ENCODE measurements around the gene PSPC1.

The PSPC1 gene

DNA sequence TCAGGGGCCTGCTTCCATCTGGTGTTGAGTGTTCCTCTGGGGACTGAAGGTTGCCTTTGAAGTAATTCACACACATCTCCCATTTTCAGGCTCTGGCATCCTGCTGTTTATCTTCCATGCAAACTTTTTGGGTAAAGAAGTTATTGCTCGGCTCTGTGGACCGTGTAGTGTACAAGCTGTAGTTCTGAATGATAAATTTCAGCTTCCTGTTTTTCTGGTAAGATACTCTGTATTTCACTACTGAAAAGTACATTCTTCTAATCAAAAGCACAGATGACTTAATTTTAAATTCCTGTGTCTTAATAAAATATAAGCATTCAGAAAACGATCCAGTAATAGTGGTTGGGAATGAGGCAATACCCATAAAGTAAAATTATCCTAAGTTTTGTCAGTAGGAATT is 112.6 kb downstream of the PSPC1 start:
- DNase-seq: no peak

DNA sequence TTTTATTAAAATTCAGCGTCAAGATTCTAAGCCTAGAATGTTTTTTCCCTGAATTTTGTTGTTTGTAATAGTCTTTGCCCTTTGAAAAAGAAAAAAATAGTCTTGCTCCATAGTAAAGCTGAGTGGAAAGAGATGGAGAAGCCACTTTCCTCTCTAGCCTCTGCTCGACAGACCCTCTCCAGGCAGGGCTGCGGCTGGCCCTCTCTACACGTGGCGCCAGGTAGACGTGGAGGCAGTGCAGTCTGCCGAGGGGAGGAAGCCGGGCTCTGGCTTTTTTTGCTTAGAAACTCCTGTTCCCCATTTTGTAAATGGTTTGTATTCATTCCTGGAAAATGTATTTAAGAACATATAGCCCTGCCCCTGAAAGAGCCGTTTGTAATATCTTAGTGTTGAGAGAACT is 114.0 kb downstream of the PSPC1 start:
- DNase-seq: no peak

DNA sequence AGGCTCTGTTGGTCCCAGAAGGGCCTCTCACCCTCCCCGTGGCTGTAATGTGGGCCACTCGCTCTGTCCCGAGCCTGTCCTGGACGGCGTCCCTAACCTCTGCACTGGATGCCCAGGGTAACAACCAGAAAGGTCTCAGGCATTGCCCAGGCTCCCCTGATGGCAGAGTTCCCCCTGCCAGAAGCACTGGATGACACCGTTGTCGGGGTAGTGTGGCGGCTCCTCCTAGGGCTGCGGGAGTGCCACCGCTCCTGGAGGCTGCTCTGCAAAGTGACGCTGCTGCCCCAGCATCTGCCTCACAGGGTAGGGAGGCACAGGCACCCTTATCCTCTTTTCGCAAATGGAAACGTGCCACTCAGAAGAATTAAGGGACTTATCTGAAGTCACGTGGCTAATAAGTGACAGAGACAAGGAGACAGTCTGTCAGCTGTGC is 117.3 kb downstream of the PSPC1 start:
- DNase-seq: no peak

DNA sequence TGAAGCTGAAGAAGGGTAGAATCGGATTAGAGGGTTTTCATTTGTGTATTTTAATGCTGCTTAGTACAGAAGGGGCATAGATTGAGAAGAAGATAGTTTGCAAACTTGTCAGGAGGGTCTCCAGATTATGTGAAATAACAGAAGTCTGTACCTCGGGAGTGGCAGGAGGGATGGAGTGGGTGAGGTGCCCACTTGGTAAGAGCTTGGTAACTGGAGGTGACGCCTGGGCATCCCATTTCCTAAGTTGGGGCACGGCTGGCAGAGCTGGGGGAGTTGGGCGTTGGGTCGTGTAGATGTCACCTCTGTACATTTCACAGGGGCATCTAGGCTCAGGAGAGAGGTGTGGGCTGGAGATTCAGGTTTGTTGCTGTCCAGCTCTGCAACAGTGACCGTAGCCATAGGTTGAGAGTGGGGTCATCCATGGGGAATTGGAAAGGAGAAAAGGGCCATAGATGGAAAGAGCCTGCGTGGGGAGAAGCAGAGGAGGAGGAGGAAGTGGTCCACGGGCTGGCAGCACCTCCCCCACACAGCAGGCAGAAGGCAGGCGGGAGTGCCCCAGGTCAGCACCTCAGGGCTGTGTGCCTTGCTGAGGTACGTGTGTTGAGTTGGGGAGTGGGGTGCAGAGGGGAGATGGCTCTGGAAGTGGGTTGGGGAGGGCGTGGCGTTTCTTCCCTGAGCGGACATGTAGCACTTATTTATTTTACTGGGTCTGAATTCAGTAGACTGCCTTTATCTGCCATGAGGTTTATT is 118.1 kb downstream of the PSPC1 start:
- DNase-seq: no peak

DNA sequence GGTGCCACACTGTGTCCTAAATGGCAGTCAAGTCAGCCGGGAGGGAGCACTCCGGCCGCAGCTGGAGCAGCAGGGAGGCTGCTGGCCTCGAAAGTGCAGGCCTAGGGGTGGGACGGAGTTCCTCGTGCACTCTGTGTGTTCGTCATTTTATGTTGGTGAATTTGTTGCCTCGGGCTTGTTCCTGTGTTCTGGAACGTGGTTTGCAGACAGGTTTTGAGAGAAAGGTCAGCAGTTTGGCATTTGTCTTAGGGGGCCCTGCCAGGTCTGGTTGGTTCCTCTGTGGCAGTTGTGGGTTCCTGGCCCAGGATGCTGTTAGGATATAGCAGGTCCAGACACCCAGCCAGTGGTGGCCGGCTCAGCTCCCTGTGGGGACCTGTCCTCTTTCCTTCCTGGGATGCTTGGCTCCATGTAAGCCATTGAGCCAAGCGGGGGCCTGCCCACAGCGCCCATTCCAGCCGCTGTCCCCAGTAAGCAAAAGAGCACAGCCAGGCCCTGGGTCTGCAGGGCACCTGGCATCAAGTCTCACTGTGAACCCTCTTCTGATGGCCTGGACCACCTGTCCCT is 119.2 kb downstream of the PSPC1 start:
- no peak for DNase-seq

DNA sequence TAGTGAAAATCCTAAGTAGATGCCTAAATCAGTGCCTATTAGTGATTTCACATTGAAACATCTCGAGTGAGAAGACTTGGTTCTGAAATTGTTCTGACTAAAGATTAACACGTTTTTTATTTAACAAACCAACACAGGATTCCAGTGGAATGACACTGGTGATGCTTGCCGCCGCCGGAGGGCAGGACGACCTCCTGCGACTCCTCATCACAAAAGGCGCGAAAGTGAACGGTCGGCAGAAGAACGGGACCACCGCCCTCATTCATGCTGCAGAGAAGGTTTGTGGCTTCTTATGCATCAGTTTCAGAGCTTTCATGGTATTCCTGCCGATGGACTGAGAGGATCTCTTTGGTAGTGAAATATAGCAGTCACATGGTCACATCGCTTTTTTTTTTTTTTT is 121.2 kb downstream of the PSPC1 start:
- DNase-seq: no peak

DNA sequence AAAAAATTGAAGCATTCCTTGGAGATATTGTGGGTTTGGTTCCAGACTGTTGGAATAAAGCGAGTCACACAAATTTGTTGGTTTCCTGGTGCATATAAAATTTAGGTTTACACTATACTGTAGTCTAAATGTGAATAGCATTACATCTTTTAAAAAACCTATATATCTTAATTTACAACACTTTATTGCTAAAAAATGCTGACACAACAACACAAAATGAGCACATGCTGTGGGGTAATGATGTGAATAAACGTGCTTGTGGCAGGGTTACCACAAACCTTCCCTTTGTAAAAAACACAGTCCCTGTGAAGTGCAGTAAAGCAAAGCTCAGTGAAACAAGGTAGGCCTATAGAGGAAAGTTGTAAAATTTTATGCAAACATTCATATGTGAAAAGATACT is 121.6 kb downstream of the PSPC1 start:
- no peak for DNase-seq

DNA sequence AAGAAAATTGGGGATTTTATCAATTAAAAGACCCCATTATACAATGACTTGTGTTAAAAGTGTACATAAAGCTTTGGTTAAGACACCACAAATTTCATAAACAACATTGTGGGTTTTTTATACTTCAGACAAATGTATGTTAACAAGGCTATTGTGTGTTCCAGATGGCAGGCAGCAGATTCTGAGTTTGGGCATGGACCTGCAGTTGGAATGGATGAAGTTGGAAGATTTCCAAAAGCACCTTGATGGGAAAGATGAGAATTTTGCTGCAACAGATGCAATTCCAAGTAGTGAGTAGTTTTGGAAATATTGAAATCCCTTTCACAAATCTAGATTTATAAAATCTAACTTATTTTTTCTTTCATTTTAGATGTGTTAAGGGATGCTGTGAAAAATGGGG is 123.9 kb downstream of the PSPC1 start:
- DNase-seq: no peak

DNA sequence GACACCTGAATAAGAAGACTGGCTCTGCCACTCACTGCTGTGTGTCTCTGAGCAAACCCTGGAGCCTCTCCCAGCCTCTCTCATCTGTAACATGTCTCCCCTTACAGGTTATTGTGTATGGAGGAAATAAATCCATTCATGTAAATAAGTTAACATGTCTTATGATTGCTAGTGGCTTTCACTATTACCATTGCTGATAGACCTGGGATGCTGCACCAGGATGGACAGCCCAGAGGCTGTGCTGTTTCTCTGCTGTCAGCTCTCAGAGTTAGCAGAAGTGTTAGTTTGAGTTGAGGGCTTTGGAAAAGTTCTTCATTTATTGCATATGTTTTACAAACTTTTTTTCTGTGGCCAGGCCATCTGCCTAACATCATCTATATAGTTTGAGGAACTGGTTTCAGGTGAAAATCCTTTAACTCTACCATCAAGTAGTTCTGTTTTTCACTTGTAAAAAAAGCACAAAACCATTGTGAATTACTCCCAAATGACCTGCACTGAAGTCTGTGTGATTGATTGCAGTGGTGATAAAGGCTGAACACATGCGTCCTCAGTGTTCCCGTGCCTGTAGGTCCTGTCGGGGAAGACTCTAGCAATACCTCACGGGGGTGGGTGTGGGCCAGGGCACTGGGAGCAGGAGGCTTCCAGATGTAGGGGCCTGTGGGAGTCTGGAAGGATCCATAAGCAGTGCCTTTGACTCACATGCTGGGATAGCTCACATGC is 124.7 kb downstream of the PSPC1 start:
- no peak for DNase-seq

Data from suppressor macrophage treated with lipopolysaccharide for 1 hour (primary cell).